PC-3 (cell line): ENCODE results near the gene PAX1. TPM values are rescaled to one million over a fixed set of nuclear protein-coding genes. Genes with fewer than 3 reads are reported as not detected.

ENCODE experiments used
- ATAC-seq: fragments of 200-7000 bp; cut with Tn5 transposase; 2 replicates; pipeline ENCODE4 v1.9.1; 2020; ENCODE audit warnings: mild to moderate bottlenecking, moderate library complexity
- BruUV-seq: library from RNA; stranded (reverse); fragments of 400-500 nt; replicated peaks from 2 replicates; lab custom pipeline; 2021; lab: Mats Ljungman, UMichigan
- CTCF ChIA-PET: fragments of 300-600 bp; sonication (Branson Sonifier 250); formaldehyde crosslinking; loops from one replicate; lab custom pipeline; 2022; ENCODE audit warnings: antibody characterized with exemption; lab: Charles Lee
- POLR2A ChIA-PET: fragments of 300-600 bp; sonication (Branson Sonifier 250); formaldehyde crosslinking; loops from one replicate; lab custom pipeline; 2022; ENCODE audit warnings: antibody characterized with exemption; ENCODE audit not compliant: unreplicated experiment; lab: Charles Lee
- DNase-seq: peaks from one replicate; pipeline ENCODE4 v3.0.0-alpha.2; 2015
- H2AFZ ChIP-seq: fragments of 300-600 bp; sonication (generic); 2 replicates; pipeline ENCODE4 v1.6.0; 2016; ENCODE audit warnings: antibody characterized with exemption, low read length
- H3F3A ChIP-seq: fragments of 300-600 bp; sonication (generic); one replicate; pipeline ENCODE4 v1.6.0; 2017; ENCODE audit warnings: antibody characterized with exemption, low read length, control low read depth, mild to moderate bottlenecking; ENCODE audit not compliant: unreplicated experiment
- H3K27ac ChIP-seq: fragments of 300-600 bp; sonication (generic); 2 replicates; pipeline ENCODE4 v1.5.1; 2016; ENCODE audit warnings: mild to moderate bottlenecking, low read length
- H3K27me3 ChIP-seq: fragments of 300-600 bp; sonication (generic); 2 replicates; pipeline ENCODE4 v1.6.1; 2016; ENCODE audit warnings: low read length, mixed read lengths
- H3K36me3 ChIP-seq: fragments of 300-600 bp; sonication (generic); 2 replicates; pipeline ENCODE4 v1.6.1; 2016; ENCODE audit warnings: low read depth, mixed run types, low read length, mixed read lengths
- H3K4me1 ChIP-seq: fragments of 300-600 bp; sonication (generic); 2 replicates; pipeline ENCODE4 v1.5.1; 2016; ENCODE audit warnings: low read length; ENCODE audit not compliant: insufficient read depth
- H3K4me2 ChIP-seq: fragments of 300-600 bp; sonication (generic); 2 replicates; pipeline ENCODE4 v1.6.0; 2016; ENCODE audit warnings: low read length
- H3K4me3 ChIP-seq: fragments of 300-600 bp; sonication (generic); 2 replicates; pipeline ENCODE4 v1.5.1; 2016; ENCODE audit warnings: mild to moderate bottlenecking, low read length, mixed read lengths
- H3K79me2 ChIP-seq: fragments of 300-600 bp; sonication (generic); 2 replicates; pipeline ENCODE4 v1.6.1; 2017; ENCODE audit warnings: low read length, mixed read lengths
- H3K9ac ChIP-seq: fragments of 300-600 bp; sonication (generic); 2 replicates; pipeline ENCODE4 v1.6.0; 2016; ENCODE audit warnings: mild to moderate bottlenecking, low read length
- H3K9me2 ChIP-seq: fragments of 300-600 bp; sonication (generic); replicated peaks from 2 replicates; pipeline ENCODE4 v1.6.1; 2016; ENCODE audit warnings: mixed run types, low read length, mixed read lengths
- H3K9me3 ChIP-seq: fragments of 300-600 bp; sonication (generic); 2 replicates; pipeline ENCODE4 v1.6.1; 2016; ENCODE audit warnings: low read length, mixed read lengths
- H4K20me1 ChIP-seq: fragments of 300-600 bp; sonication (generic); 2 replicates; pipeline ENCODE4 v1.6.1; 2016; ENCODE audit warnings: low read length, mixed read lengths
- CTCF ChIP-seq: fragments of 300-600 bp; sonication (generic); conservative IDR thresholded peaks from 2 replicates; pipeline ENCODE4 v1.5.1; 2017; ENCODE audit warnings: antibody characterized with exemption, low read depth, mild to moderate bottlenecking, low read length
- EZH2 ChIP-seq: fragments of 300-600 bp; sonication (generic); IDR thresholded peaks from one replicate; pipeline ENCODE4 v1.6.1; 2017; ENCODE audit warnings: antibody characterized with exemption, mild to moderate bottlenecking, low read length; ENCODE audit not compliant: unreplicated experiment
- EZH2phosphoT487 ChIP-seq: fragments of 300-600 bp; sonication (generic); IDR thresholded peaks from 2 replicates; pipeline ENCODE4 v1.6.1; 2018; ENCODE audit warnings: mild to moderate bottlenecking, antibody characterized with exemption, low read length, borderline replicate concordance
- intact Hi-C: fragments of 100-400 bp; cut with micrococcal nuclease; formaldehyde crosslinking; loops from 2 replicates; pipeline ENCODE4 v1.9.0; 2023
- total RNA-seq: library from RNA; depleted of rRNA; stranded (reverse); fragments of >200 nt; gene quantifications from 2 replicates; pipeline ENCODE4 v1.2.3, GENCODE V29; 2014

Gene PAX1
- total RNA-seq, 1 experiment from 2014 or later, result not detected

DNA sequence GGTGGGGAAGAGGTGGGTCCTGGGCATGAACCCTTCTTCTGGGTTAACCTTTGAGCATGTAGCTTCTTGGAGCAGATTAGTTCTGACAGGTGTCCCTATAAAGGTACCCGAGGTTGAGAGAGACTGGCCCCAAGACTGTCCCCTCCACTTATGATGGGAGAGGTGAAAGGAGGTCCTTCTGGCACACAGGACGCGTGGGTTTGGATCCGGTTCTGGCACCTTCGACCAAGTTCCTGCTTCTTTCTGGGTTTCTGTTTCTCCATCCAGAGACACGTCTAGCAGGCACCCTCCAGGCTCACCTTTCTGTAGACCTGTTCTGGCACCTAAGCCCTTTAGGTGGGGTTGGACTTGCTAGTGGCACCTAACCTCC, 4.1 kb downstream of the PAX1 start:
- CTCF ChIA-PET, result no interaction called here
- intact Hi-C loops, result no loop called here
- H3K27me3 ChIP-seq, result peaks cover 85% of the 10 kb centered on the region

GRCh38 chr20:21710341-21710740, 4.9 kb downstream of the PAX1 start:
- H3K79me2 ChIP-seq, result no peaks in the 10 kb centered on the region
- H3K27ac ChIP-seq, result no peak overlapping the region
- no peak overlapping the region for H3K9ac ChIP-seq
- H3K36me3 ChIP-seq, result no peaks in the 10 kb centered on the region
- peaks cover 87% of the 10 kb centered on the region for H3K27me3 ChIP-seq
- H3K4me2 ChIP-seq, result no peak overlapping the region
- H4K20me1 ChIP-seq, result no peaks in the 10 kb centered on the region
- no peaks in the 10 kb centered on the region for H3K4me1 ChIP-seq
- H3K9me3 ChIP-seq, result no peaks in the 10 kb centered on the region
- BruUV-seq, result no TSS peak
- no peak for DNase-seq
- no peak for ATAC-seq
- no peaks in the 10 kb centered on the region for H3F3A ChIP-seq
- TF ChIP-seq EZH2, result no peak
- no peak for TF ChIP-seq CTCF
- no peak for TF ChIP-seq EZH2phosphoT487
- intact Hi-C loops, result no loop called here
- ChIA-PET CTCF (no interaction called here), POLR2A (no interaction called here)
- H3K4me3 ChIP-seq, result no peak overlapping the region
- H2AFZ ChIP-seq, result no peak overlapping the region
- H3K9me2 ChIP-seq, result no peaks in the 10 kb centered on the region

More for the DNA sequence above, 4.1 kb downstream of the PAX1 start:
- Histone ChIP-seq H3F3A (no peaks in the 10 kb centered on the region), H4K20me1 (no peaks in the 10 kb centered on the region), H3K79me2 (no peaks in the 10 kb centered on the region), H3K4me2 (no peak overlapping the region), H3K4me3 (no peak overlapping the region), H2AFZ (no peak overlapping the region), H3K9me3 (no peaks in the 10 kb centered on the region), H3K4me1 (no peaks in the 10 kb centered on the region), H3K36me3 (no peaks in the 10 kb centered on the region), H3K9ac (no peak overlapping the region), H3K27ac (no peak overlapping the region), H3K9me2 (no peaks in the 10 kb centered on the region)
- POLR2A ChIA-PET, result no interaction called here
- no TSS peak for BruUV-seq
- DNase-seq, result no peak
- TF ChIP-seq EZH2phosphoT487 (no peak), CTCF (no peak), EZH2 (no peak)
- ATAC-seq, result no peak

DNA sequence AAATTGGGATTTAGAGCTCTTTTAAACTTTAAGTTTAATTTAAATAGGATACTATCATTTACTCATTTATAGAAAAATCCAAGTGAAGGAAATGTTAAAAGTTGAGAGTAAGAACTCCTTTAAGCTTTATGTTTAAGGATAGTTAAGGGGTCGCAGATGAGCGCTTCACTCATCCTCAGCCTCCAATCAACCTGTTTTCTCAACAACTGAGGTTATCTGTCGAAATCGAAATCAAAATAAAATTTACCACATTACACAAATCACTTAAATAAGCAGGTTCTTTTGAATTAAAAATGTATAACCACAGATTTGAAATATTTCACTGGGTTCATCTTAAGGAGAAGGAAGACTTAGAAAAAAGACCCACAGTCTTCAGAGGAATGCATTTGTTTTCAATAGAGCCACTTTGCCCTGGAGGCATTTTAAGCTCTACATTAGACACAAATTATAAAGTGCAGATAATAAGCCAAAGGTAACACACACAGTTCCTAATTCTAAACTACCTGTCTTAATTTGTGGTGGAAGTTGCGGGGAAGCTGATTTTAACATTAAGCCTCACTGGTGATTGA, 5.5 kb downstream of the PAX1 start:
- intact Hi-C loops, result no loop called here
- Histone ChIP-seq H2AFZ (no peak overlapping the region), H3K4me2 (no peak overlapping the region), H3K27me3 (peaks cover 93% of the 10 kb centered on the region), H3F3A (no peaks in the 10 kb centered on the region), H4K20me1 (no peaks in the 10 kb centered on the region), H3K27ac (no peak overlapping the region), H3K79me2 (no peaks in the 10 kb centered on the region), H3K4me3 (no peak overlapping the region), H3K9me2 (no peaks in the 10 kb centered on the region), H3K4me1 (no peaks in the 10 kb centered on the region), H3K9ac (no peak overlapping the region), H3K9me3 (no peaks in the 10 kb centered on the region), H3K36me3 (no peaks in the 10 kb centered on the region)
- no peak for DNase-seq
- POLR2A ChIA-PET, result no interaction called here
- BruUV-seq, result no TSS peak
- ATAC-seq, result no peak
- CTCF ChIA-PET, result interaction anchor here (0.6 kb wide), 1 partner anchor 8 kb away, joined by 4 read pairs; no protein-coding TSS in a partner anchor
- TF ChIP-seq EZH2, result no peak
- no peak for TF ChIP-seq EZH2phosphoT487
- TF ChIP-seq CTCF, result no peak
